Uterus (tissue), 2 donors: Measurements from ENCODE around the gene CRTC3.

Experiments
- POLR2A ChIP-seq, 2 donors: fragments of 450-650 bp; IDR thresholded peaks; one replicate each; pipeline ENCODE4 v1.6.1; 2016; ENCODE audit warnings: antibody characterized with exemption in 2 of 2, mild to moderate bottlenecking in 1 of 2, moderate library complexity in 1 of 2
- TF ChIP-seq, protein P1 (sequence below), 4 experiments: fragments of 200-600 bp in 2 of 4; fragments of 450-650 bp in 2 of 4; sonication (generic) in 2 of 4; IDR thresholded peaks; one replicate each; pipeline ENCODE4 v1.5.1; 2016 to 2019; ENCODE audit warnings: antibody characterized with exemption in 4 of 4, mild to moderate bottlenecking in 2 of 4, moderate library complexity in 1 of 4

DNA sequence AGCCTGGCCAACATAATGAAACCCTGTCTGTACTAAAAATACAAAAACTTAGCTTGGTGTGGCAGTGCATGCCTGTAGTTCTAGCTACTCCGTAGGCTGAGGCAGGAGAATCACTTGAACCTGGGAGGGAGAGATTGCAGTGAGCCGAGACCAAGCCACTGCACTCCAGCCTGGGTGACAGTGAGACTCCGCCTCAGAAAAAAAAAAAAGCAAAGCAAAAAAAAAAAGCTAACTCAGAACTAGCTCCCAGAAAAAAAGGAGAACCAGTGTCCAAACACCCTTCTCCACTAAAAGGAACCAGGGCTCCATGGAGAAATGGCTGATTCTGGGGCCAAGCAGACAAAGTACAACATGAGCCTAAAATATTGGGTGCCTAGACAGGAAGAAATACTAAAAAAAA, 16.7 kb upstream of the CRTC3 start:
- TF ChIP-seq, protein P1, sequence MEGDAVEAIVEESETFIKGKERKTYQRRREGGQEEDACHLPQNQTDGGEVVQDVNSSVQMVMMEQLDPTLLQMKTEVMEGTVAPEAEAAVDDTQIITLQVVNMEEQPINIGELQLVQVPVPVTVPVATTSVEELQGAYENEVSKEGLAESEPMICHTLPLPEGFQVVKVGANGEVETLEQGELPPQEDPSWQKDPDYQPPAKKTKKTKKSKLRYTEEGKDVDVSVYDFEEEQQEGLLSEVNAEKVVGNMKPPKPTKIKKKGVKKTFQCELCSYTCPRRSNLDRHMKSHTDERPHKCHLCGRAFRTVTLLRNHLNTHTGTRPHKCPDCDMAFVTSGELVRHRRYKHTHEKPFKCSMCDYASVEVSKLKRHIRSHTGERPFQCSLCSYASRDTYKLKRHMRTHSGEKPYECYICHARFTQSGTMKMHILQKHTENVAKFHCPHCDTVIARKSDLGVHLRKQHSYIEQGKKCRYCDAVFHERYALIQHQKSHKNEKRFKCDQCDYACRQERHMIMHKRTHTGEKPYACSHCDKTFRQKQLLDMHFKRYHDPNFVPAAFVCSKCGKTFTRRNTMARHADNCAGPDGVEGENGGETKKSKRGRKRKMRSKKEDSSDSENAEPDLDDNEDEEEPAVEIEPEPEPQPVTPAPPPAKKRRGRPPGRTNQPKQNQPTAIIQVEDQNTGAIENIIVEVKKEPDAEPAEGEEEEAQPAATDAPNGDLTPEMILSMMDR (IDR thresholded peaks at IDR 0.05), result no peak
- TF ChIP-seq POLR2A (IDR thresholded peaks at IDR 0.05), result no peak
